Lung (tissue), 12 donors: Measurements from ENCODE around the gene ZNF488. TPM values are rescaled to one million over a fixed set of nuclear protein-coding genes. Genes with fewer than 3 reads are reported as not detected.

Source experiments
- ATAC-seq: fragments of 200-7000 bp; cut with Tn5 transposase; one replicate; pipeline ENCODE4 v1.9.1; 2020; ENCODE audit warnings: moderate number of reproducible peaks; ENCODE audit not compliant: insufficient read depth, low FRiP score
- DNase-seq, 3 donors: peaks; one replicate each; pipeline ENCODE4 v3.0.0-alpha.2; 2013 to 2017
- H3K27ac ChIP-seq, 2 donors: one replicate each; pipeline ENCODE4 v1.5.1; 2013; ENCODE audit warnings: mild to moderate bottlenecking in 2 of 2, moderate library complexity in 2 of 2, control low read depth in 1 of 2, inconsistent platforms in 1 of 2, low read depth in 1 of 2, low read length in 1 of 2
- H3K27me3 ChIP-seq, 3 donors: one replicate each; pipeline ENCODE4 v1.5.1; 2013; ENCODE audit warnings: low read length in 2 of 3; ENCODE audit not compliant: control insufficient read depth in 3 of 3, insufficient read depth in 3 of 3
- H3K36me3 ChIP-seq, 4 donors: one replicate each; pipeline ENCODE4 v1.5.1; 2013; ENCODE audit warnings: low read length in 4 of 4, mild to moderate bottlenecking in 1 of 4, moderate library complexity in 1 of 4; ENCODE audit not compliant: control insufficient read depth in 4 of 4, insufficient read depth in 4 of 4
- H3K4me1 ChIP-seq, 5 donors: one replicate each; pipeline ENCODE4 v1.5.1; 2013; ENCODE audit warnings: low read length in 5 of 5, mild to moderate bottlenecking in 2 of 5, moderate library complexity in 1 of 5; ENCODE audit not compliant: control insufficient read depth in 5 of 5, insufficient read depth in 5 of 5
- H3K4me3 ChIP-seq: one replicate; pipeline ENCODE4 v1.5.1; 2013; ENCODE audit warnings: mild to moderate bottlenecking, control low read depth, moderate library complexity
- H3K9ac ChIP-seq, 2 donors: one replicate each; pipeline ENCODE4 v1.5.1; 2013; ENCODE audit warnings: low read length in 2 of 2, control low read depth in 1 of 2; ENCODE audit not compliant: insufficient read depth in 1 of 2
- H3K9me3 ChIP-seq, 4 donors: one replicate each; pipeline ENCODE4 v1.5.1; 2013; ENCODE audit warnings: low read length in 3 of 4, mild to moderate bottlenecking in 1 of 4, moderate library complexity in 1 of 4; ENCODE audit not compliant: control insufficient read depth in 4 of 4, insufficient read depth in 3 of 4
- WGBS, 2 donors: extraction: QIAGEN DNeasy Blood & Tissue Kit; methylation state at CpG; one replicate each; pipeline ENCODE4 v1.1.7; 2013; 5-methylcytosine and 5-hydroxymethylcytosine counted together
- polyA plus RNA-seq, 2 donors: library from polyadenylated mRNA; stranded (reverse); fragments of 200-250 nt; gene quantifications; one replicate each; pipeline ENCODE4 v1.2.1, GENCODE V29; 2013
- total RNA-seq, 2 donors: library from RNA; depleted of rRNA in 1 of 2; stranded (reverse); fragments of >200 nt in 1 of 2; gene quantifications; one replicate each; pipeline ENCODE4 v1.2.1, GENCODE V29; 2014 to 2021
- TF ChIP-seq, protein P1 (sequence below): IDR thresholded peaks from 2 replicates; pipeline ENCODE4 v1.5.1; 2012; ENCODE audit warnings: mild to moderate bottlenecking; ENCODE audit errors: control extremely low read depth, extremely low read depth
- donor health status: control.
- donor health status: control.
- donor health status: Bipolar disorder and iron deficiency.
- donor health status: healthy.
- donor health status: DM: yes; HTN: yes; CAD: no.

ZNF488 gene
- total and polyA plus RNA-seq, 4 donors, result 0.15 to 0.64 (median 0.42) TPM

DNA sequence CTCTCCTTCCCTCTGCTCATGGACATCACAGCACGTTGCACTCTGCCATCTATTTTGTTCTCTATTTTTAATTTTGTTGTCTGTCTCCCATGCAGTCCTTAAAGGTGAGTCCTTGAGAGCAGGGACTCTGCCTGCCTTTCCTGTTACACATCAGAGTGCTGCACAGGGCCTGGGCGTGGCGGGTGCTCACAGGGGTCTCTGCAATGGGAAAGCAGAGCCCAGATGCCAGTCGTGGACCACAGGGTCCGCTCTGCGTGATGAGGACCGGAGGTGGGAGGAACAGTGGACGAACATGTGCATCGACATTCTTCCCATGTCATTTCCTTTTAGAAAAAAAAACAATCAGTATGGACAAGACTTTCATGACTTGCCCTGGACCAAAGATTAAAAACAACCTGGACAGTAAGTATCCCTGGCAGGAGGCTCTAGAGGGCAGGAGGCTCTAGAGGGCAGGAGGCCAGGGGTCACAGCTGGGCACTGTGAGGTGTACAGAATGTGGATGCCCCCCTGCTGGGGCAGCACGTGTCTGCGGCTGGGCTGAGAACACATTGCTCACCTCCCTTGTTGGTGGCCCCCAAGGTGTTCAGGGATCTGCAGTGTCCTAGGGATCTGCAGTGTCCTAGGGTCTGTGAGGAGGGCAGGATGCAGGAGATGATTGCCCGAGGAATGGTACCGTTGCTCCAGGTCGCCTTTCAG is 29.6 kb upstream of the ZNF488 start:
- Histone ChIP-seq H3K9me3 (no peaks in the 10 kb centered on the region), H3K36me3 (no peaks in the 10 kb centered on the region), H3K4me1 (no peaks in the 10 kb centered on the region), H3K9ac (no peak overlapping the region), H3K4me3 (no peak overlapping the region), H3K27ac (no peak overlapping the region), H3K27me3 (no peaks in the 10 kb centered on the region)
- ATAC-seq (no peak), DNase-seq (no peak)
- TF ChIP-seq, protein P1, sequence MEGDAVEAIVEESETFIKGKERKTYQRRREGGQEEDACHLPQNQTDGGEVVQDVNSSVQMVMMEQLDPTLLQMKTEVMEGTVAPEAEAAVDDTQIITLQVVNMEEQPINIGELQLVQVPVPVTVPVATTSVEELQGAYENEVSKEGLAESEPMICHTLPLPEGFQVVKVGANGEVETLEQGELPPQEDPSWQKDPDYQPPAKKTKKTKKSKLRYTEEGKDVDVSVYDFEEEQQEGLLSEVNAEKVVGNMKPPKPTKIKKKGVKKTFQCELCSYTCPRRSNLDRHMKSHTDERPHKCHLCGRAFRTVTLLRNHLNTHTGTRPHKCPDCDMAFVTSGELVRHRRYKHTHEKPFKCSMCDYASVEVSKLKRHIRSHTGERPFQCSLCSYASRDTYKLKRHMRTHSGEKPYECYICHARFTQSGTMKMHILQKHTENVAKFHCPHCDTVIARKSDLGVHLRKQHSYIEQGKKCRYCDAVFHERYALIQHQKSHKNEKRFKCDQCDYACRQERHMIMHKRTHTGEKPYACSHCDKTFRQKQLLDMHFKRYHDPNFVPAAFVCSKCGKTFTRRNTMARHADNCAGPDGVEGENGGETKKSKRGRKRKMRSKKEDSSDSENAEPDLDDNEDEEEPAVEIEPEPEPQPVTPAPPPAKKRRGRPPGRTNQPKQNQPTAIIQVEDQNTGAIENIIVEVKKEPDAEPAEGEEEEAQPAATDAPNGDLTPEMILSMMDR, result no peak
- 78 to 87% methylated on average over 14 of the region's 14 CpGs for WGBS, 2 donors

DNA sequence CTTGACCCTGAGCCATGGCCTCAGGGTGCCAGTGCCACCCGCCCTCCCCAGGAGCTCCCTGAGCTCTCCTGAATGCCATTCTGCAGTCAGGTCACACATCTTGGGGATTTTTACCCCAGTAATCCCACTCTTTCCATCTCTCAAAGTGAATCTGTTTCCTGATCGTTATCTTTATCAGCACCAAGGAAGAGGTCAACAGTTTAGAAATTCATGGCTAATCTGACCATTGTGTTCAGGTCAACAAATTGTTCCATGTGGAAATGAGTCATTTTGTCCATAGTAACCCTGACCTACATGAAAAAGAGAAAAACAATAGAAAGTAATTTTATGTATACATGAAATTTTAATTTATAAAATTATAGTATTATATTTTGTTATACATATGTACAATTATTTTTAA is 28.8 kb upstream of the ZNF488 start:
- Histone ChIP-seq H3K27me3 (no peaks in the 10 kb centered on the region), H3K27ac (no peak overlapping the region), H3K4me1 (no peaks in the 10 kb centered on the region), H3K9me3 (no peaks in the 10 kb centered on the region), H3K36me3 (no peaks in the 10 kb centered on the region), H3K9ac (no peak overlapping the region), H3K4me3 (no peak overlapping the region)
- no peak for DNase-seq
- ATAC-seq, result no peak
- WGBS, 2 donors, result 72 to 85% methylated on average over 2 of the region's 2 CpGs
- TF ChIP-seq, protein P1, result no peak

DNA sequence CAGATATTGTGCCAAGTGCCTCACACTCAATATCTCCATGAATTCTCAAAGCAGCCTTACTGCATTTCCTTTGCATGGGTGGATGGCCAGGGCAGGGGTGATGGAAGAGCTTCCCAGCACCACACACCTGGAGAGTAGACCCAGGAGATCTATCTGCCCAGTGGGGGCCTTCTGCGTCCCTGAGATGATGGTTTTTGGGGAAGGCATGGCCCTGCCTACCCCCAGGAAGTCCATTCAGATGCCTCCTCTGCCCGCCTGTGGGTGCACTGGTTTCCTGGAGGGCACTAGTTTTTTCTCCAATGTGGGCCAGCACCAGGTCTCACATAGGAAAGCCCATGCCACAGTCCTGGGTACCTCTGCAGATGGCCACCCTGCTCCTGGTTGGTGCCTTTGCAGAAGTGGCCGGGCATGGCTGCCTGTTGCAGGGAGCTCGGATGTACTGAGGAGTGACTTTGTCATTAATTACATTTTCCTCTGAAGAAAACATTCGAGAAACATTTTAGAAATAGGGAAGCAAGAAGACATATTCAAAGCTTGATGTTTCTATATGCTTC is 28.2 kb upstream of the ZNF488 start:
- H3K27me3 ChIP-seq, result no peaks in the 10 kb centered on the region
- TF ChIP-seq, protein P1, result no peak
- DNase-seq (no peak), ATAC-seq (no peak)
- no peaks in the 10 kb centered on the region for H3K9me3 ChIP-seq
- H3K36me3 ChIP-seq, result no peaks in the 10 kb centered on the region
- no peak overlapping the region for H3K27ac ChIP-seq
- H3K4me1 ChIP-seq, result no peaks in the 10 kb centered on the region
- H3K9ac ChIP-seq, result no peak overlapping the region
- H3K4me3 ChIP-seq, result no peak overlapping the region
- 87 to 90% methylated on average over 5 of the region's 5 CpGs for WGBS, 2 donors

DNA sequence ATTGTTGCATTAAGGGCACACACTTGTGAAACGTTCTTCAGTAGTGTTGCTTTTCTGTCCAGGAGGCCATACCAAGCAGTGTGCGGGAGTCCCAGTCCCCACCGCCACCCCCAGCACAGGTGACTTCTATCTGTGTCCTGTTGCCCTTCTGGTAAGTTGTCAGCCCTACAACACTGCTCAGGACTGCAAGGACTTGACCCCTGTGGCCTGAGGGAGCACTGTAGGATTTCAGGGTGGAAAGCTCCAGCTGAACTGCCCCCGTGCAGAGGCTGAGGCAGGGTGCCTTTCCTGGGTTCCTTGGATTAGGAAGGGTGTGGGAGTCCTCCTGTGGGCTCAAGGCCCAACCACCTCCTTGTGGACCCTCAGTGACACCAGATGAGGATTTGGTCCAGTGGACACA is 26.8 kb upstream of the ZNF488 start:
- H3K27ac ChIP-seq, result no peak overlapping the region
- H3K36me3 ChIP-seq, result no peaks in the 10 kb centered on the region
- H3K9ac ChIP-seq, result no peak overlapping the region
- H3K4me1 ChIP-seq, result peaks cover 0 to 3% (median 0%) of the 10 kb centered on the region in 5 donors
- no peak overlapping the region for H3K4me3 ChIP-seq
- 79 to 89% methylated on average over 4 of the region's 4 CpGs for whole genome bisulfite sequencing, 2 donors
- TF ChIP-seq, protein P1, result no peak
- H3K27me3 ChIP-seq, result no peaks in the 10 kb centered on the region
- no peak for ATAC-seq
- H3K9me3 ChIP-seq, result no peaks in the 10 kb centered on the region
- DNase-seq, result no peak
